Renal cortex interstitium (tissue), 11 donors: ENCODE measurements around the gene WASF3. TPM values are rescaled to one million over a fixed set of nuclear protein-coding genes. Genes with fewer than 3 reads are reported as not detected.
"Not testable (repeated sequence)": the region's sequence is repeated elsewhere in the genome, so short reads cannot be mapped to it uniquely, and the experiment has no call there.

Experiments
- DNase-seq, 11 donors: peaks; one replicate each; pipeline ENCODE4 v3.0.0-alpha.2; 2013; ENCODE audit warnings: low read depth in 9 of 11, low spot score in 4 of 11; ENCODE audit errors: extremely low read depth in 1 of 11
- polyA plus RNA-seq, 3 donors: library from polyadenylated mRNA; unstranded; fragments of 120-200 nt; gene quantifications; one replicate each; pipeline ENCODE4 v1.2.1, GENCODE V29; 2013; ENCODE audit not compliant: insufficient read length in 3 of 3

The WASF3 gene
- polyA plus RNA-seq, 3 donors = 54.9 to 59.8 (median 54.9) TPM

DNA sequence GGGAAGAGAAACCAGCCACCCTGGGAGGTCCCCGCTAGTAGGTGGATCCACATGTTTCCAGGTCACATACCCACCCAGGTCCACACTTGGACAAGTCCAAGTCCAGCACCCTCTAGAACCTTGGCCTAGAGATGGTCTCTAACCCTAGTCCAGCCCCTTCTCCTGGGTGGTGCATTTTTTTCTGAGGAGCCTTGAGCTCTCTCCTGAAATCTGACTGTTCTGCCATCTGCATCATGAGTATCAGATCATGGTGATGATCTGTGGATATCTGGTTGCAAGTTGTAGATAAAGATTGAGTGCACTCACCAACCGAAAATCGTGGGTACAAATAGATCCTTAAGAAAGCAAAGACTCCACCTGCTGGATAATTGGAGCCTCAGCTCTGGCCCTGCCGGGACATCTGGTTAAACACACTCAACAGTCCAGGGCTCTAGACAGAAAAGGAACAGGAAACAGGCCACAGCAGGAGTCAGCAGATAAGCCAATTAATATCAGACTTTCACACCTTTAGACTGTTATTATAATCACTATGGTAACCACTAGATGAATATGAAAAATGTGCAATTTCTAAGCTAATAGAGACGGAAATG, 162.0 kb downstream of the WASF3 start:
- DNase-seq = no peak

DNA sequence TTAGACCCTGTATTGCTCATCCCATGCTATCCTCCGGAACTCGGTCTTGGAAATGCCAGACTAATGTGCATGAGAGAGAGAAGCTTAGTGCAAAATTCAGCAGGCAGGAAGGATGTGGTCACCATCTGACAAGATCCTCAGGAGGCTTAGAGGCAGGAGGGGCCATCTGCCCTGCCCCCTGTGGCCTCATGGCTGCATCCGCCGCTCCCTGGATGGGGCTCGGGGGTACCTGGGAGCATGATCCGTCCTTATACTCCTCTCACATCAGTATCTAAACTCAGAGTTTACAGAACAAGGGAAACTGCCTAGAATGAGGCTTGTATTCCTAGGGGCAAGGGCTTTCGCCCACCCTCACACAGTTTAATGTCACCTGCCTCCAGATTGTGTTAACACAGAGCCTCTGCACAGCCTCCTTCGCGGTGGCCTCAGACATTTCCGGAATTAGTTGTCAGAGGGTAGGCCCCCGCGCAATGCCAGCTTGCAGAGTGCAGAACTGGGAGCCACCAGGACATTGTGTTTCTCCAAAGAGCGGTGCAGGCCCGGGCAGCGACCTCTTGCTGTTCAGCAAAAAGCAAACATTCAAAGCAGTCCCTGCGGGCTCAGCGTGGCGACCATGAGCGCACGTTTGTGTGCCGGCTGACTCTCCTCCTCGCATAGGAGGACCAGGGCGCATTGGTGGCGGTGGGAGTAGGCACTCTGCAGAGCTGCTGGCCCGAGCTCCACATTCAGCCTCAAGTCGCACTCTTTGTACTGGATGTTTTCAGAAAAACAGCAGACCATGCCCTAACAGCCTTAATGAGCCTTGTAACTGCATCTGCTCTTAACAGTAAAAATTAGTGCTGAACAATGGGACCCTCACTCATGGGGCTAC, 164.0 kb downstream of the WASF3 start:
- DNase-seq = no peak

DNA sequence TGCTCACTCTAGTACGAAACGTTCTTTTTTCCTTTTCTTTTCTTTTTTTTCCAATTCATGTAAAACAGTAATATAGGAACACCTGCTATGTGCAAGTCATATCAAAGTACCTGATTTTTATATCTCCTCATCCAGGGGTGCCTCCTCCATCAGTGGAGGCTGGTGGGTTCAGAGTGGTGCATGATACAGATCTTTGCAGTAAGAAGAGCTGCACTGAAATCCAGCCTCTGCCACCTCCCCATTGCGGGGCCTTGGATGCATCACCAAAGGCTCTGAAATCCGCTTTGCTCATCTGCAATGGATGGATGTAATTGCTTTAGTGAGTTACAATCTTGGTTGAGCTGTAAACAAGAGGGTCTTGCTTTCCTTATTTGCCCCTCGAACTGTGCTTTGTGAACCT, 164.8 kb downstream of the WASF3 start:
- no peak for DNase-seq

- DNase-seq = not testable (repeated sequence)
These were observed 166.1 kb downstream of the WASF3 start for GRCh38 chr13:26723620-26724019.

DNA sequence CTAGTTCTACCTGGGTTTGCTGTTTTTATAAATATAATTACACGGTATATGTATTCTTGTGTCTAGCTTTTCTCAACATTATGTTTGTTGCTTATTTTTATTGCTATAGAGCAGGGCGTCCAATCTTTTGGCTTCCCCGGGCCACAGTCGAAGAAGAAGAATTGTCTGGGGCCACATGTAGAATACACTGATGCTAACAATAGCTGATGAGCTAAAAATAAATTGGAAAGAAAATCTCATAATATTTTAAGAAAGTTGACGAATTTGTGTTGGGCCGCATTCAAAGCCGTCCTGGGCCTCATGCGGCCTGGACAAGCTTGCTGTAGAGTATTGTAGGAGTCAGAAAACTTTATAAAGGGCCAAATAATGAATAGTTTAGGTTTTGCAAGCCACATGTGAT, 169.2 kb downstream of the WASF3 start:
- no peak for DNase-seq

- DNase-seq = no peak
These were observed 169.6 kb downstream of the WASF3 start for GRCh38 chr13:26727122-26727521.

- DNase-seq = no peak
These were observed 170.2 kb downstream of the WASF3 start for GRCh38 chr13:26727633-26728032.

- DNase-seq = no peak
These were observed 178.2 kb downstream of the WASF3 start for GRCh38 chr13:26735677-26736076.

Other genes with a start within 250 kb of the WASF3 start
- gene GPR12, start 203.1 kb downstream of the WASF3 start, polyA plus RNA-seq = under 1 TPM in 2 of 3 donors, not detected in 1; 0.01 to 0.09 TPM